GM18867 (cell line): ENCODE data around the gene LRRC42.
"Not testable (repeated sequence)": the region's sequence is repeated elsewhere in the genome, so short reads cannot be mapped to it uniquely, and the experiment has no call there.

Experiments
- ATAC-seq: cut with Tn5 transposase; IDR thresholded peaks from one replicate; pipeline ENCODE4 v1.9.1; 2021; ENCODE audit warnings: mild to moderate bottlenecking, moderate library complexity; ENCODE audit not compliant: unreplicated experiment

The LRRC42 gene

DNA sequence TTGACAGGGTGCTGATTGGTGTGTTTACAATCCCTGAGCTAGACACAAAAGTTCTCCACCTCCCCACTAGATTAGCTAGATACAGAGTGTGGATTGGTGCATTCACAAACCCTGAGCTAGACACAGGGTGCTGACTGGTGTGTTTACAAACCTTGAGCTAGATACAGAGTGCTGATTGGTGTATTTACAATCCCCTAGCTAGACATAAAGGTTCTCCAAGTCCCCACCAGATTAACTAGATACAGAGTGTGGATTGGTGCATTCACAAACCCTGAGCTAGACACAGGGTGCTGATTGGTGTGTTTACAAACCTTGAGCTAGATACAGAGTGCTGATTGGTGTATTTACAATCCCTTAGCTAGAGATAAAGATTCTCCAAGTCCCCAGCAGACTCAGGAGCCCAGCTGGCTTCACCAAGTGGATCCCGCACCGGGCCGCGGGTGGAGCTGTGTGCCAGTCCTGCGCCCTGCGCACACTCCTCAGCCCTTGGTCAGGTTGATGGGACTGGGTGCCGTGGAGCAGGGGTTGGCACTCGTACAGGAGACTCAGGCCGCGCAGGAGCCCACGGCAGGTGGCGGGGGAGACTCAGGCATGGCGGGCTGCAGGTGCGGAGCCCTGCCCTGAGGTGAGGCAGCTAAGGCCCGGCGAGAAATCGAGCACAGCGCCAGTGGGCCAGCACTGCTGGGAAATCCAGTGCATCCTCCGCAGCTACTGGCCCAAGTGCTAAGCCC, 57.8 kb downstream of the LRRC42 start:
- not testable (repeated sequence) for ATAC-seq

GRCh38 chr1:54004481-54005049, 58.4 kb downstream of the LRRC42 start:
- no peak for ATAC-seq

- ATAC-seq, result no peak
These were observed 60.4 kb downstream of the LRRC42 start for GRCh38 chr1:54006508-54006907.

- no peak for ATAC-seq
These were observed 61.5 kb downstream of the LRRC42 start for GRCh38 chr1:54007613-54008012.

DNA sequence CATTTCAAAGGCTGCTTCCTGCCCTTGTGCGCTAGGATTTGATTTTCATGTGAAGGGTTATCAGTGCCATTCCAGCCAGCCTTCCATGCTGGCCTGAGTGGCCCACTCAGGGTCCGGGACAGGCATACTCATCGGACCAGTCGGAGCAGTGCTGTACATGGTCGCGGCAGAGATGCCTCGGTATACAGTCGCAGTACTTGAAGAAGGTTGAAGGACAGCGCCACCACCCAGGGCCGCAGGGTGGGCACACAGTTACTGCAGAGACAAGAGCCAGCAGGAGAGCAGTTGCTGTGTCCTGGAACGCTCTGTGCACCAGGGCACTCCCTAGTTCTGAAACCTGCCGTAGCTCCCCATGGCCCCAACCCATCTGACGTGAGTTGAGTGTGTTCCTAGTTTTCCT, 62.7 kb downstream of the LRRC42 start:
- no peak for ATAC-seq

DNA sequence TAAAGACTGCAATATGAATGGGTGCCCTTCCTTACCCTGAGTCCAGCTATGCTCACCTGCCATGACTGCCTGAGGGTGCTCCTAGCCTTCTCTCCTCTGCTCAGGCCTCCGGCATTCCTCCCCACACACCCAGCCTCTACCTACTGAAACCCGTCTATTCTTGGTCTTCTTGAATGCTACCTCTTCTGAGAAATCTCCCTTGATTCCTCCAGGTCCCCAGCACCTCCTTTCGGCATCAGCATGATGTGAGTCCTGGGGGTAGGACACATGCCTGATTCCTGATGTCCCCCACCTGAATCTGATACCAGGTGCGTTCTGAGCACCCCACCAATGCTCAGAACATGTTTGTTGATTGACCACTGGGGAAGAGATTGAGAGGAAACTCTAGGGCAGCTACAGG, 63.3 kb downstream of the LRRC42 start:
- no peak for ATAC-seq

DNA sequence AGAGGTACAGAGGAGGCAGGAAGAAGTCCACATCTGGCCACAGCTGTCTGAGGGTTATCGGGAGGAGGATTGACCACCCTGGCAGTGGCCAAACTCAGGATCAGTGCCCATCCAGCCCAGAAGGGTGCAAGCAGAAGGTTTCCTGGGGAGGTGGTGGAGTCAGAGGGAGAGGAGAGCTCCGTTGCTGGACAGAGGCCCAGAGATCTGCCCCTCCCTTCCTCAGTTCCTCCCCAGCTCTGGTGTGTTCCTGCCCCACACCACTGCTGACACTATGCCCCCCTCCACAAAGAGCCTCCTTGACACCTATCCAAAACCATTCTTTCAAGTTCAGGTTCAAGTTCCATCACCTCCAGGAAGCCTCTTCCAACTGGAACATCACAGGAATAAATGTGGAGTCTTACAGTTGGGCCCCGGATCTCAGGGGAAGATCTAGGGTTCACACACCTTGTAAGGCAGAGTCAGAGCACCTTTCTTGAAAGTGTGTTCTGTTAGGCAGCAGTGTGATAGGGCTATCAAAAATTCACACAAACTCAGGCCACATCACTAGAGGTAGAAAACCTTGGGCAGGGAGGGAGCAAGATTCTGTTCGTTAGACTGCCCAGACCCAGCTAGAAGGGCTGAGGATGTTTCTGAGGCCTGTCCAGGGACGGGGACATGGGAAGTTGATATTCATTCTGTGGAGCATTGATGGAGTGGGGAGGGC, 64.4 kb downstream of the LRRC42 start:
- no peak for ATAC-seq

DNA sequence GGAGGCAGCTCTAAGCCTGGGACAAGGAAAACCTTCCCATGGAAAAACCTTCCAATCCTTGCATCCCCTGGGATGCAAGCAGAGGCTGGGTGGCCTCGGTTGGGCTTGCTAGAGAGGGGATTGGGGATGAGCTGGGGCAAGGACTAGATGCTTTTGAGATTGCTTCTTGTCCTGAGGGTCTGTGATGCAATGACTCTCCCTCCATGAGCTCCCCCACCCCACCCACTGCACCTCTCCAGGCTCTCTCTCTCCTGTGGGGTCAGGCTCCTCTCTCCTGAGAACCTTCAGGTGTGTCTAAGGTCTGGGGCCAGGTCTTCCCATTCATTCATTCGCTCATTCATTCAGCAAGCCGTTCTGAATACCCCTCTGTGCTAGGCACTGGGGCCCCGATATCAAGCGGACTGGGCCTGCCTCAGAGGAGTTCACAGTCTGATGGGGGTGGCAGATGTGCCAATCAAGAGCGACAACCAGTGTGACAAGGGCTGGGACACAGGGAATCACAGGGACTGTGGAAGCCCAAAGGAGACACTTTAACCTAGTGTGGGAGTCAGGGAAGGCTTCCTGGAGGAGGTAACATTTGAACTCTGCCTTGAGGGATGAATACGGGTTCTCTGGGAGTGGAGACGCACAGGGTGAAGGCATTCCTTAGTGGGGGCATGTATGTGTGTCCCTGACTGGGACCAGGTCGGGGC, 65.3 kb downstream of the LRRC42 start:
- ATAC-seq, result no peak

DNA sequence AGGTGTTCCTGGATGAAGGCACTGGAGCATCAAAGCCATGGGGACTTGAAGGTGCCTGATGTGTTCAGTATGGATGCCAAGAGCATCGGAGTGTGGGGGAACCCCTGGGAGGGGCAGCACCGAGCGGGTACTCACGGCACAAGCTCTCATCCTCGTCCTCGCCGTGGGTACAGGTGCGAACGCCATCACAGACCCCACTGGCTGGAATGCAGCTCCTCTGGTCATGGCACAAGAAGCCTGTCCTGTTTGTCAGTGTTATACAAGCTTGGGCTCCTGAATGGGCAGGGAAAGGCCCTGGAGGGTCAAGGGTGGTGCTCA, 65.8 kb downstream of the LRRC42 start:
- no peak for ATAC-seq

GRCh38 chr1:54012863-54013262, 66.7 kb downstream of the LRRC42 start:
- ATAC-seq, result no peak

DNA sequence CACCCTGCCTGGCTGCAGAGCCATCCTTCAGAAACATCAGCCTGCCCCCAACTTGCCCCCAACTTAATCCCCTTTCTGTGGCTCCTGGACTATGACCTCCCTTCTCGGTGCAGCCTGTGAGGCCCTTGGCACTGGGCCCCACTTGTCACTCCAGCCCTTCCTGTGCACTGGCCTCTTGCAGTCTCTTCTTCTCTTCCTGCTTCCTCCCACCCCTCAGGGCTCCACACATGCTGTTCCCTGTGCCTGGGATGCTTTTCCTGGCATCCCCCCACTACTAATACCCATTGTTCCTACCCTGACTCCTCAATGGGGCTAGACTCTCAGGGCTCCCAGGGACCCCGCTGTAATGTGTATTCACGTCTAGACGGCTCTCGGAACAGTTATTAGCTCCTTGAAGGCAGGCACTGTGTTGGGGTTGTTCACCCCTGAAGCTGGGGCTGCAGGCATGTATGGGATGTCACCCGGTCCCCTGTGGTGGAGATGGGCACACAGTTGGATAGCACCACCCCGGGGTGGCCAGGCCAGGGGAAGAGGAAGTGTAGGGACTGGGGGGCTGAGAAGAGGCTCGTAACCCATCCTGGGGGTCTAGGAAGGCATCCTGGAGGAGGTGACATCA, 67.4 kb downstream of the LRRC42 start:
- no peak for ATAC-seq

- ATAC-seq, result no peak
These were observed 68.0 kb downstream of the LRRC42 start for GRCh38 chr1:54014009-54014629.

DNA sequence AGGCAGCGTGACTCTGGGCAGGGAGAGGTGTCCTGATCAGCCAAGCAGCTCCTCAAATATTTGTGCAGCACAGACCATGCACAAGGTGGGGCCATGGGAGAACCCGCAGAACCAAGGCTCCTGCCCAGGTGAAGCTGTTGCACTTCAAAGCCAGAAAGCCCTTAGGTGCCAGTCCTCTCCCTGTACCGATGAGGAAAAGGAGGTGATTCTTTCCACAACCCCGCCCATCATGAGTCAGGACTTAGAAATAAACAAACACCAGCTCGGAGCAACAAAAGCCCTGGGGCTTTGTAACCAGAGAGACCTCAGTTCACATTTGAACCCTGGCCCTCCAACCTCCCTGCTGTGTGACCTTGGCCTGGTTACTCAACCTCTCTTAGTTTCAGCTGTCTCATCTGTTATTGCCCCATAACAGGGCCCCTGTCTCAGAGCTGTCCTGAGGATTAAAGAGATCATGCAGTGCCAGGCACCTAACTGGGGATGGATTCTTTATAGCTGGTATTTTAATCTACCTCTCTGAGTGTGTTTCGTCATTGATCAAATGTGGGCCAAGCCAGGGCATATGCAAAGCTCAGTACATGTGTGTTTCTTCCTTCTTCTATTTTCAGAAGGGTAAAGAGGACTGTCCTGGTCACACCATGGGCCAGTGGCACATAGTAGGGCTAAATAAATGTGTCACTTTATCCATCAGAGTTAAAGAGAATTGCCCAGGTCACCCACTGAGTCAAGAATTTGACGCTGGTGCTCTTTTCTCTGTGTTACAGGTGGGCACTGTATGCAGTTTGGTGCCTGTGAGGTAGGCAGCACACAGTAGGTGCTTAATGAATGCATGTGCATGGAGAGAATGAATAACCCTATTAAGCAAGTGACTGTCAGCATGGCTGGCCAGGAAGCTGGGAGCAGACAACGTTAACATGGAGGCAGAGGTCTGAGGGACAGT, 70.5 kb downstream of the LRRC42 start:
- ATAC-seq, result no peak
